Neural progenitor cell (in vitro differentiated cells): ENCODE measurements around the gene IWS1. TPM values are rescaled to one million over a fixed set of nuclear protein-coding genes. Genes with fewer than 3 reads are reported as not detected.

Experiments
- DNase-seq: peaks from one replicate; pipeline ENCODE4 v3.0.0-alpha.2; 2016; ENCODE audit warnings: low spot score
- H2AFZ ChIP-seq: fragments of 200-600 bp; sonication (generic); replicated peaks from 2 replicates; pipeline ENCODE4 v1.6.1; 2016; ENCODE audit warnings: antibody characterized with exemption
- H3F3A ChIP-seq: fragments of 200-600 bp; sonication (generic); 2 replicates; pipeline ENCODE4 v1.6.1; 2016; ENCODE audit warnings: antibody characterized with exemption, low read depth
- H3K27ac ChIP-seq: fragments of 200-600 bp; sonication (generic); 2 replicates; pipeline ENCODE4 v1.5.1; 2016; ENCODE audit warnings: mild to moderate bottlenecking
- H3K27me3 ChIP-seq: fragments of 200-600 bp; sonication (generic); 2 replicates; pipeline ENCODE4 v1.6.1; 2016; ENCODE audit warnings: mild to moderate bottlenecking, moderate library complexity
- H3K36me3 ChIP-seq: fragments of 200-600 bp; sonication (generic); 2 replicates; pipeline ENCODE4 v1.5.1; 2016
- H3K4me1 ChIP-seq: fragments of 200-600 bp; sonication (generic); 2 replicates; pipeline ENCODE4 v1.6.1; 2016; ENCODE audit warnings: mixed run types
- H3K4me2 ChIP-seq: fragments of 200-600 bp; sonication (generic); 2 replicates; pipeline ENCODE4 v1.6.1; 2016
- H3K4me3 ChIP-seq: fragments of 200-600 bp; sonication (generic); 2 replicates; pipeline ENCODE4 v1.5.1; 2016
- H3K79me2 ChIP-seq: fragments of 200-600 bp; sonication (generic); 2 replicates; pipeline ENCODE4 v1.6.1; 2016; ENCODE audit warnings: low read depth
- H3K9ac ChIP-seq: fragments of 200-600 bp; sonication (generic); 2 replicates; pipeline ENCODE4 v1.6.1; 2016
- H3K9me3 ChIP-seq: fragments of 200-600 bp; sonication (generic); 2 replicates; pipeline ENCODE4 v1.5.1; 2016; ENCODE audit warnings: low read depth
- H4K20me1 ChIP-seq: fragments of 200-600 bp; sonication (generic); 2 replicates; pipeline ENCODE4 v1.6.1; 2016; ENCODE audit warnings: low read depth
- H3K27ac Mint-ChIP-seq: 3 replicates; pipeline ENCODE4 v1.8.0; 2021; ENCODE audit warnings: mixed read lengths
- H3K27me3 Mint-ChIP-seq: 2 replicates; pipeline ENCODE4 v1.8.0; 2022; ENCODE audit warnings: low read depth, mild to moderate bottlenecking, inconsistent platforms, moderate library complexity, mixed read lengths; ENCODE audit not compliant: insufficient read depth
- H3K36me3 Mint-ChIP-seq: 3 replicates; pipeline ENCODE4 v1.8.0; 2021; ENCODE audit warnings: mixed read lengths
- H3K4me1 Mint-ChIP-seq: 3 replicates; pipeline ENCODE4 v1.8.0; 2021; ENCODE audit warnings: mixed read lengths
- H3K4me3 Mint-ChIP-seq: 3 replicates; pipeline ENCODE4 v1.8.0; 2021; ENCODE audit warnings: mild to moderate bottlenecking, moderate library complexity, mixed read lengths
- H3K9me3 Mint-ChIP-seq: 3 replicates; pipeline ENCODE4 v1.8.0; 2020; ENCODE audit warnings: mixed read lengths
- EZH2 ChIP-seq: fragments of 200-600 bp; sonication (generic); IDR thresholded peaks from 2 replicates; pipeline ENCODE4 v1.6.1; 2017; ENCODE audit warnings: antibody characterized with exemption, mild to moderate bottlenecking, moderate library complexity
- EZH2phosphoT487 ChIP-seq: fragments of 200-600 bp; sonication (generic); IDR thresholded peaks from 2 replicates; pipeline ENCODE4 v1.6.1; 2017; ENCODE audit warnings: antibody characterized with exemption
- total RNA-seq: library from RNA; depleted of rRNA; stranded (reverse); fragments of >200 nt; gene quantifications from 2 replicates; pipeline ENCODE4 v1.2.3, GENCODE V29; 2015; ENCODE audit warnings: low replicate concordance
- TF ChIP-seq, protein P1 (sequence below): fragments of 200-600 bp; sonication (generic); IDR thresholded peaks from 2 replicates; pipeline ENCODE4 v1.5.1; 2017; ENCODE audit warnings: antibody characterized with exemption, mild to moderate bottlenecking

Gene IWS1
- total RNA-seq, 1 donor from 2014 or later: 115 TPM

- peaks cover 8% of the 10 kb centered on the region for H3K36me3 ChIP-seq
- no peak overlapping the region for H3K4me2 ChIP-seq
- Mint-ChIP-seq H3K36me3 (peaks cover 37% of the 10 kb centered on the region), H3K4me3 (no peak overlapping the region), H3K9me3 (no peaks in the 10 kb centered on the region), H3K27me3 (no peaks in the 10 kb centered on the region), H3K4me1 (peaks cover 29% of the 10 kb centered on the region), H3K27ac (no peak overlapping the region)
- H3K4me3 ChIP-seq: no peak overlapping the region
- no peak overlapping the region for H3K9ac ChIP-seq
- H3K79me2 ChIP-seq: no peaks in the 10 kb centered on the region
- H3K27ac ChIP-seq: no peak overlapping the region
- H3K27me3 ChIP-seq: no peaks in the 10 kb centered on the region
- H3K9me3 ChIP-seq: no peaks in the 10 kb centered on the region
- peaks cover 38% of the 10 kb centered on the region for H4K20me1 ChIP-seq
- H3K4me1 ChIP-seq: peaks cover 17% of the 10 kb centered on the region
- DNase-seq: no peak
- H2AFZ ChIP-seq: no peak overlapping the region
- peaks cover 35% of the 10 kb centered on the region for H3F3A ChIP-seq
- no peak for TF ChIP-seq EZH2phosphoT487
- TF ChIP-seq, protein P1, sequence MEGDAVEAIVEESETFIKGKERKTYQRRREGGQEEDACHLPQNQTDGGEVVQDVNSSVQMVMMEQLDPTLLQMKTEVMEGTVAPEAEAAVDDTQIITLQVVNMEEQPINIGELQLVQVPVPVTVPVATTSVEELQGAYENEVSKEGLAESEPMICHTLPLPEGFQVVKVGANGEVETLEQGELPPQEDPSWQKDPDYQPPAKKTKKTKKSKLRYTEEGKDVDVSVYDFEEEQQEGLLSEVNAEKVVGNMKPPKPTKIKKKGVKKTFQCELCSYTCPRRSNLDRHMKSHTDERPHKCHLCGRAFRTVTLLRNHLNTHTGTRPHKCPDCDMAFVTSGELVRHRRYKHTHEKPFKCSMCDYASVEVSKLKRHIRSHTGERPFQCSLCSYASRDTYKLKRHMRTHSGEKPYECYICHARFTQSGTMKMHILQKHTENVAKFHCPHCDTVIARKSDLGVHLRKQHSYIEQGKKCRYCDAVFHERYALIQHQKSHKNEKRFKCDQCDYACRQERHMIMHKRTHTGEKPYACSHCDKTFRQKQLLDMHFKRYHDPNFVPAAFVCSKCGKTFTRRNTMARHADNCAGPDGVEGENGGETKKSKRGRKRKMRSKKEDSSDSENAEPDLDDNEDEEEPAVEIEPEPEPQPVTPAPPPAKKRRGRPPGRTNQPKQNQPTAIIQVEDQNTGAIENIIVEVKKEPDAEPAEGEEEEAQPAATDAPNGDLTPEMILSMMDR: no peak
- TF ChIP-seq EZH2: no peak
These were observed 44.3 kb downstream of the IWS1 start for GRCh38 chr2:127482031-127482430.

DNA sequence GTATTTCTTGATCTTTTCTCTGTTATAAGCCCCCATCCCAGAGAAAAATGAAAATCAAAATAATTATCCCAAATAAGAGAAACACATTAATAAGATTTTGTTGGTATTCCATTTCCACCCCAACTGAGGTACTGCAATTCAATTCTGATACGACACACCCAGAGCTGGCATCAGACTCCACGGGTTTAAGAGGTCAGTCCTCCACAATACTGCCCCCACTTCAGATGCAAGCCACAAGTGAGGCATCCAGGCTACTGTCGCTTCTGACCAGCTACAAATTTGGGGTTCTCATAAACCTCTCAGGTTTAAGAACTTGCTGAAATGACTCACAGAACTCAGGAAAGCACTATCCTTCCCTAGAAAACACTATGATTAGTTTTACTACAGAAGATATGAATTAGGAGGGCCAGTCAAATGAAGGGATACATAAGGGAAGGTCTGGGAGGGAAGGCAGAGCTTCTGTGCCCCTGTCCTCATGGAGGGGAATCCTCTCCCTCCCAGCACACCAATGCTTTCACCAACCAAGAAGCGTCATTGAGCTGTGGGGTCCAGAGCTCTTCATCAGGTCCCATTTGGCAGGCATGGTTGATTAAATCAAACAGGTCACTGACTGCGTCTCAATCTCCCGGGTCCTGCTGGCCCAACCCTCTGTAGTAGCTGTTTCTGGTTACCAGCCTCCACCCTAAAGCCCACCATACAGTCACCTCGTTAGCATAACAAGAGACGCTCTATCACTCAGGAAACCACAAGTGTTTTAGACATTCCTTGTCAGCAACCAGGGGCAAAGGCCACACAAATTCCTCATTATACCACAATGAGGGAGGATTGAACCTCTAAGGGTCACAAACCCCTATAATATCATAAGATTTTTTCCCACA is 46.2 kb downstream of the IWS1 start:
- Histone ChIP-seq H3K79me2 (no peaks in the 10 kb centered on the region), H4K20me1 (peaks cover 35% of the 10 kb centered on the region), H3F3A (peaks cover 35% of the 10 kb centered on the region), H3K9ac (no peak overlapping the region), H3K4me1 (peaks cover 17% of the 10 kb centered on the region), H3K36me3 (peaks cover 6% of the 10 kb centered on the region), H3K4me2 (peak overlapping the region; percentile 29), H3K9me3 (no peaks in the 10 kb centered on the region), H3K4me3 (no peak overlapping the region), H3K27ac (peak overlapping the region; percentile 83), H3K27me3 (no peaks in the 10 kb centered on the region), H2AFZ (no peak overlapping the region)
- Mint-ChIP-seq H3K27me3 (no peaks in the 10 kb centered on the region), H3K4me3 (peak overlapping the region; percentile 33), H3K27ac (peak overlapping the region; percentile 52), H3K9me3 (peaks cover 7% of the 10 kb centered on the region), H3K4me1 (peaks cover 29% of the 10 kb centered on the region), H3K36me3 (peaks cover 33% of the 10 kb centered on the region)
- TF ChIP-seq, protein P1: no peak
- TF ChIP-seq EZH2: no peak
- no peak for TF ChIP-seq EZH2phosphoT487
- DNase-seq: peak; percentile 79

DNA sequence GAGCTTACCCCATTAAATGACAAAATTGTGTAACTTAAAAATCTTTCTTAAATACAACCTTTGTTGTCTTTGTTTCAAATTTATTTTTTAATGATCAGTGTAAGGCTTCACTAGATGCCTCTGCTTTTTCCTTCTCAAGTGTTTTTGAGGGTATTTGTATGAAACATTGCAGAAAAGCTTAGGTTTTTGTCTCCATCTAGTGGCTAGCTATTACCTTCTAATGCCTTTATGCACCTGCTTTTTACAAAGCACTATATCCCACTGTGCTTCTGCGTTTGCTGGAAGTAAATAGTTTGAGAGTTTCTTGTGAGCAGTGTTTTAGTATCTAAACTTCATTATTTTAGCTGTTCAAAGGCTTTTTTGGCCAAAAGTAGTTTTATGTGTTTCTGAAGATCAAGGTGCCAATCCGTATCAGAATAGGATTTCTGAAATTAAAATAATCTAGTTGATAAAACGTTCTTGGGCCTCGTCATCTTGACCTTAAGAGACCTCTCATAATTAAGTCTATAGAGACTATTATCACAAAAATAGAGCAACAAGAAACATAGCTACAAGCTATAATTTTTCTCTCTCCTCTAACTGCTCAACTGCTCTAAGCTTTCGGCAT is 47.0 kb downstream of the IWS1 start:
- Mint-ChIP-seq H3K9me3 (peaks cover 7% of the 10 kb centered on the region), H3K4me3 (no peak overlapping the region), H3K36me3 (peaks cover 26% of the 10 kb centered on the region), H3K4me1 (peaks cover 29% of the 10 kb centered on the region), H3K27me3 (no peaks in the 10 kb centered on the region), H3K27ac (no peak overlapping the region)
- H3K9me3 ChIP-seq: no peaks in the 10 kb centered on the region
- H3K4me1 ChIP-seq: peaks cover 17% of the 10 kb centered on the region
- no peak overlapping the region for H3K4me2 ChIP-seq
- no peak overlapping the region for H3K27ac ChIP-seq
- TF ChIP-seq EZH2phosphoT487 (no peak), EZH2 (no peak)
- TF ChIP-seq, protein P1: peak; percentile 77
- peaks cover 6% of the 10 kb centered on the region for H3K36me3 ChIP-seq
- peak; percentile 70 for DNase-seq
- no peak overlapping the region for H3K9ac ChIP-seq
- peaks cover 35% of the 10 kb centered on the region for H3F3A ChIP-seq
- H3K27me3 ChIP-seq: no peaks in the 10 kb centered on the region
- no peak overlapping the region for H3K4me3 ChIP-seq
- H4K20me1 ChIP-seq: peaks cover 35% of the 10 kb centered on the region
- no peaks in the 10 kb centered on the region for H3K79me2 ChIP-seq
- no peak overlapping the region for H2AFZ ChIP-seq
